ENCODE results near the gene SUSD2.

DNA sequence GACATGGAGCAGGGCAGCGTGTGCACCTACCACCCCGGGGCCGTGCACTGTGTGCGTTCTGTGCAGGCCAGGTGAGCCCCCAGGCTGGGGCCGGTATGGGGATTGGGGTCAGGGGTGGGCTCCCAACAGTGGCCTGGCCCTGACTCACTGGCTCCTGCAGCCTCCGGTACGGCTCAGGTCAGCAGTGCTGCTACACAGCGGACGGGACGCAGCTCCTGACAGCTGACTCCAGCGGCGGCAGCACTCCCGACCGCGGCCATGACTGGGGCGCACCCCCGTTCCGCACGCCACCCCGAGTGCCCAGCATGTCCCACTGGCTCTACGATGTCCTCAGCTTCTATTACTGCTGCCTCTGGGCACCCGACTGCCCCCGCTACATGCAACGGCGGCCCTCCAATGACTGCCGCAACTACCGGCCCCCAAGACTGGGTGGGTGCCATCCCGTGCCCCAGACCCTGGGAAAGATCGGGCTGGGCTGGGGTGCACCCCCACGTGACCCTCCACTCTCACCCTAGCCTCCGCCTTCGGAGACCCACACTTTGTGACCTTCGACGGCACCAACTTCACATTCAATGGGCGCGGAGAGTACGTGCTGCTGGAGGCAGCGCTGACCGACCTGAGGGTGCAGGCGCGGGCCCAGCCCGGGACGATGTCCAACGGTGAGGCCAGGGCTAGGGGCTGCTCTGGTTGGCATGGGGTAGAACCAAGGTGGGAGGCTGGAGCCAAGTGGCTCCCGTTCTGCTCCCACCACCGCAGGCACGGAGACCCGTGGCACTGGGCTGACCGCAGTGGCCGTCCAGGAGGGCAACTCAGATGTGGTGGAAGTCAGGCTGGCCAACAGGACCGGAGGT is 4.4 kb downstream of the SUSD2 start:
- no peak for TF ChIP-seq CTCF (conservative IDR thresholded peaks at IDR 0.05; ENCODE audit: low read length)
- no peak for TF ChIP-seq EZH2phosphoT487 (IDR thresholded peaks at IDR 0.05; ENCODE audit: borderline replicate concordance, low read depth, low read length)
